Tibial nerve (tissue), 4 donors: ENCODE results near the gene C13orf46. TPM values are rescaled to one million over a fixed set of nuclear protein-coding genes. Genes with fewer than 3 reads are reported as not detected.

ENCODE experiments used
- DNase-seq, 2 donors: peaks; one replicate each; pipeline ENCODE4 v3.0.0-alpha.2; 2019; ENCODE audit warnings: low spot score in 2 of 2
- H3K27ac ChIP-seq, 4 donors: fragments of 200-600 bp; sonication (generic) in 3 of 4; one replicate each; pipeline ENCODE4 v1.5.1; 2017 to 2019; ENCODE audit warnings: mild to moderate bottlenecking in 1 of 4
- H3K27me3 ChIP-seq, 2 donors: fragments of 200-600 bp; sonication (generic) in 1 of 2; one replicate each; pipeline versions ENCODE4 v1.5.1 to v1.6.0; 2017 to 2019
- H3K36me3 ChIP-seq, 3 donors: fragments of 200-600 bp; sonication (generic); one replicate each; pipeline ENCODE4 v1.5.1; 2018 to 2019
- H3K4me1 ChIP-seq, 4 donors: fragments of 200-600 bp; sonication (generic) in 3 of 4; one replicate each; pipeline ENCODE4 v1.5.1; 2017 to 2019
- H3K4me3 ChIP-seq, 4 donors: fragments of 200-600 bp; sonication (generic) in 3 of 4; one replicate each; pipeline ENCODE4 v1.5.1; 2017 to 2019; ENCODE audit warnings: mild to moderate bottlenecking in 1 of 4, moderate library complexity in 1 of 4
- H3K9me3 ChIP-seq, 4 donors: fragments of 200-600 bp; sonication (generic) in 3 of 4; one replicate each; pipeline ENCODE4 v1.5.1; 2017 to 2019
- EP300 ChIP-seq, 2 donors: sonication (generic); formaldehyde crosslinking; IDR thresholded peaks; one replicate each; pipeline ENCODE4 v1.6.1; 2017; ENCODE audit warnings: antibody characterized with exemption in 2 of 2, mild to moderate bottlenecking in 1 of 2
- POLR2A ChIP-seq, 2 donors: fragments of 450-650 bp; IDR thresholded peaks; one replicate each; pipeline ENCODE4 v1.6.1; 2017; ENCODE audit warnings: antibody characterized with exemption in 2 of 2, mild to moderate bottlenecking in 2 of 2, moderate library complexity in 2 of 2
- WGBS, 2 donors: methylation state at CpG; one replicate each; pipeline ENCODE4 v1.1.5; 2018; 5-methylcytosine and 5-hydroxymethylcytosine counted together
- total RNA-seq, 4 donors: library from RNA; depleted of rRNA; stranded (reverse); fragments of >200 nt; gene quantifications; one replicate each; pipeline ENCODE4 v1.1.0, GENCODE V29; 2016
- TF ChIP-seq, protein P1 (sequence below), 5 experiments: fragments of 200-600 bp in 3 of 5; fragments of 450-650 bp in 2 of 5; sonication (generic) in 3 of 5; IDR thresholded peaks; one replicate each; pipeline ENCODE4 v1.5.1; 2016 to 2019; ENCODE audit warnings: antibody characterized with exemption in 5 of 5, mild to moderate bottlenecking in 3 of 5, moderate library complexity in 2 of 5

Gene C13orf46
- total RNA-seq, 4 donors from 2014 or later, result 3.3 to 17.7 (median 4.1) TPM

DNA sequence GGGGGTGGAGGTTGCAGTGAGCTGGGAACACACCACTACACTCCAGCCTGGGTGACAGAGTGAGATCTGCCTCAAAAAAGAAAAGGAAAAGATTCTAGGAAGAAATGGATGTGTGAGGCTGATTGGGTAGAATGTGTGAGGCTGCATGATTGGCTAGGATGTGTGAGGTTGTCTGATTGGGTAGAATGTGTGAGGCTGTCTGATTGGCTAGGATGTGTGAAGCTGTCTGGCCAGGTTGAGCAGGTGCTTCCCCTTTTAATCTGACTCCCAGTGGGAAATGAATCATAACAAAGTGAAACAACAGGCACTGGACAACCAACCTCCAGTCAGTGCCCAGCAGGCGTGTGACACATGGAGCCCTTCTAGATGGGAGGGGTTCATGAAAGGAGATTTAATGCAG is 14.7 kb downstream of the C13orf46 start:
- no peaks in the 10 kb centered on the region for H3K4me1 ChIP-seq
- DNase-seq, result no peak
- H3K27ac ChIP-seq, result no peak overlapping the region
- H3K27me3 ChIP-seq, result no peaks in the 10 kb centered on the region
- WGBS, 2 donors, result 79 to 80% methylated on average over 1 of the region's 1 CpG
- H3K4me3 ChIP-seq, result no peak overlapping the region
- peaks cover 0 to 12% (median 0%) of the 10 kb centered on the region in 4 donors for H3K9me3 ChIP-seq
- H3K36me3 ChIP-seq, result peaks cover 0 to 12% (median 0%) of the 10 kb centered on the region in 3 donors
- no peak for TF ChIP-seq POLR2A (IDR thresholded peaks at IDR 0.05)
- TF ChIP-seq, protein P1, sequence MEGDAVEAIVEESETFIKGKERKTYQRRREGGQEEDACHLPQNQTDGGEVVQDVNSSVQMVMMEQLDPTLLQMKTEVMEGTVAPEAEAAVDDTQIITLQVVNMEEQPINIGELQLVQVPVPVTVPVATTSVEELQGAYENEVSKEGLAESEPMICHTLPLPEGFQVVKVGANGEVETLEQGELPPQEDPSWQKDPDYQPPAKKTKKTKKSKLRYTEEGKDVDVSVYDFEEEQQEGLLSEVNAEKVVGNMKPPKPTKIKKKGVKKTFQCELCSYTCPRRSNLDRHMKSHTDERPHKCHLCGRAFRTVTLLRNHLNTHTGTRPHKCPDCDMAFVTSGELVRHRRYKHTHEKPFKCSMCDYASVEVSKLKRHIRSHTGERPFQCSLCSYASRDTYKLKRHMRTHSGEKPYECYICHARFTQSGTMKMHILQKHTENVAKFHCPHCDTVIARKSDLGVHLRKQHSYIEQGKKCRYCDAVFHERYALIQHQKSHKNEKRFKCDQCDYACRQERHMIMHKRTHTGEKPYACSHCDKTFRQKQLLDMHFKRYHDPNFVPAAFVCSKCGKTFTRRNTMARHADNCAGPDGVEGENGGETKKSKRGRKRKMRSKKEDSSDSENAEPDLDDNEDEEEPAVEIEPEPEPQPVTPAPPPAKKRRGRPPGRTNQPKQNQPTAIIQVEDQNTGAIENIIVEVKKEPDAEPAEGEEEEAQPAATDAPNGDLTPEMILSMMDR (IDR thresholded peaks at IDR 0.05), result no peak
- no peak for TF ChIP-seq EP300 (IDR thresholded peaks at IDR 0.05)

DNA sequence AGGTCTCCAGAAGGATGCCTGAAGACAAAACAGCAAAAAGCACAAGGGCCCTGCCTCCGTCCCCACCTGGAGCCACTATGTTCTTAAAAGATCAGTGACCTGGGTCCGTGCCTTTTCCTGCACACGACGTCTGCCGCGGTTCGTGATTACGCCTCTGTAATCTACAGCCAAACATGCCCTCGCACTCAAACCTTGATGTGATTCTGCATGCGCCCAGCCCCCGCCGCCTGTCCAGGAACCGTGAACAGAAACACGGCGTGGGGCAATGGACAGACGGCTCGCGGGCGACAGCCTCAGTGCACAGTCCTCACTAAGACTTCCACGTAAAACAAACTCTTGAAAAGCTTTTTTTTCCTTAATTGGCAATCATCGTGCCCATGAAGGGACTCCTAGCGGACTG is 15.5 kb downstream of the C13orf46 start:
- Histone ChIP-seq H3K27me3 (no peaks in the 10 kb centered on the region), H3K27ac (no peak overlapping the region), H3K4me1 (no peaks in the 10 kb centered on the region), H3K36me3 (peaks cover 0 to 20% (median 0%) of the 10 kb centered on the region in 3 donors), H3K4me3 (no peak overlapping the region), H3K9me3 (peaks cover 0 to 12% (median 0%) of the 10 kb centered on the region in 4 donors)
- no peak for TF ChIP-seq POLR2A (IDR thresholded peaks at IDR 0.05)
- TF ChIP-seq, protein P1 (IDR thresholded peaks at IDR 0.05), result no peak
- no peak for TF ChIP-seq EP300 (IDR thresholded peaks at IDR 0.05)
- WGBS, 2 donors, result 95 to 96% methylated on average over 22 of the region's 22 CpGs
- no peak for DNase-seq

DNA sequence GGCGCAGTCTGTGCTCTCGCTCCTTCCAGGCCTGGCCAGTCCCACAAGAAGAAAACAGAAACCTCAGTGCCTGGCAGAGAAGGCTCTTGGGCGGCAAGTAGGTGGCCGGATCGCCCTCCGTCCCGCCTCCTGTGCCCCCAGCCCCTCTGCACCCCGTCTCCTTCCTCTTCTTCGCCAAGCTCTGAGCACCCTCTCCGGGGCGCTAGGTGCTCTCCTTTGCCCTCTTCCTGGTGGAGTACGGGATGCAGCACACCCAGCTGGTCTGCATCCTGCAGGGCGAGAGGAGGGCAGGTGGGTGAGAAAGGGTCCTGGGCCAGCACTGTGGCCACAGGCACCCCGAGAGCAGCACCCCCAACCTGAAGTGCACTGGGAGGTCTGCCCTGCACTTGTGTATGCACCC is 17.3 kb downstream of the C13orf46 start:
- Histone ChIP-seq H3K27ac (no peak overlapping the region), H3K36me3 (peaks cover 0 to 25% (median 0%) of the 10 kb centered on the region in 3 donors), H3K27me3 (no peaks in the 10 kb centered on the region), H3K9me3 (peaks cover 0 to 12% (median 0%) of the 10 kb centered on the region in 4 donors), H3K4me3 (no peak overlapping the region), H3K4me1 (peaks cover 0 to 4% (median 2%) of the 10 kb centered on the region in 4 donors)
- no peak for DNase-seq
- 92 to 96% methylated on average over 14 of the region's 14 CpGs for WGBS, 2 donors
- TF ChIP-seq, protein P1 (IDR thresholded peaks at IDR 0.05), result no peak
- TF ChIP-seq POLR2A (IDR thresholded peaks at IDR 0.05), result no peak
- no peak for TF ChIP-seq EP300 (IDR thresholded peaks at IDR 0.05)

DNA sequence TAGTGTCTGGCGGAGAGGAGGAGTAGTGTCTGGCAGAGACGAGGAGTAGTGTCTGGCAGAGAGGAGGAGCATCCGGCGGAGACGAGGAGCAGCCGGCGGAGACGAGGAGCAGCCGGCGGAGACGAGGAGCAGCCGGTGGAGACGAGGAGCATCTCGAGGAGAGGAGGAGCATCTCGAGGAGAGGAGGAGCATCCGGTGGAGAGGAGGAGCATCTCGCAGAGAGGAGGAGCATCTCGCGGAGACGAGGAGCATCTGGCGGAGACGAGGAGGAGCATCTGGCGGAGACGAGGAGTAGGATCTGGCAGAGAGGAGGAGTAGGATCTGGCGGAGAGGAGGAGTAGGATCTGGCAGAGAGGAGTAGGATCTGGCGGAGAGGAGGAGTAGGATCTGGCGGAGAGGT is 18.2 kb downstream of the C13orf46 start:
- no peak for TF ChIP-seq EP300 (IDR thresholded peaks at IDR 0.05)
- TF ChIP-seq POLR2A (IDR thresholded peaks at IDR 0.05), result no peak
- TF ChIP-seq, protein P1 (IDR thresholded peaks at IDR 0.05), result no peak
- H3K4me1 ChIP-seq, result peaks cover 0 to 13% (median 8%) of the 10 kb centered on the region in 4 donors
- H3K27me3 ChIP-seq, result no peaks in the 10 kb centered on the region
- H3K9me3 ChIP-seq, result peaks cover 0 to 12% (median 0%) of the 10 kb centered on the region in 4 donors
- peaks cover 0 to 25% (median 0%) of the 10 kb centered on the region in 3 donors for H3K36me3 ChIP-seq
- whole genome bisulfite sequencing, 2 donors, result 92% methylated on average over 27 of the region's 27 CpGs
- no peak for DNase-seq
- H3K4me3 ChIP-seq, result no peak overlapping the region
- no peak overlapping the region for H3K27ac ChIP-seq

DNA sequence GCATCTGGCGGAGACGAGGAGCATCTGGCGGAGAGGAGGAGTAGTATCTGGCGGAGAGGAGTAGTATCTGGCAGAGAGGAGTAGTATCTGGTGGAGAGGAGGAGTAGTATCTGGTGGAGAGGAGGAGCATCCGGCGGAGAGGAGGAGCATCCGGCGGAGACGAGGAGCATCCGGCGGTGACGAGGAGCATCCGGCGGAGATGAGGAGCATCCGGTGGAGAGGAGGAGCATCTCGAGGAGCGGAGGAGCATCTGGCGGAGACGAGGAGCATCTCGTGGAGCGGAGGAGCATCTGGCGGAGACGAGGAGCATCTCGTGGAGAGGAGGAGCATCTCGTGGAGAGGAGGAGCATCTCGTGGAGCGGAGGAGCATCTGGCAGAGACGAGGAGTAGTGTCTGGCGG is 18.6 kb downstream of the C13orf46 start:
- DNase-seq, result no peak

More for the DNA sequence above, 18.6 kb downstream of the C13orf46 start:
- H3K27ac ChIP-seq, result no peak overlapping the region
- WGBS, 2 donors, result 88 to 95% methylated on average over 29 of the region's 29 CpGs
- H3K4me3 ChIP-seq, result no peak overlapping the region
- H3K4me1 ChIP-seq, result peaks cover 0 to 16% (median 10%) of the 10 kb centered on the region in 4 donors
- no peak for TF ChIP-seq POLR2A (IDR thresholded peaks at IDR 0.05)
- TF ChIP-seq EP300 (IDR thresholded peaks at IDR 0.05), result no peak
- TF ChIP-seq, protein P1 (IDR thresholded peaks at IDR 0.05), result no peak
- H3K36me3 ChIP-seq, result peaks cover 0 to 25% (median 0%) of the 10 kb centered on the region in 3 donors
- peaks cover 0 to 10% (median 0%) of the 10 kb centered on the region in 4 donors for H3K9me3 ChIP-seq
- no peaks in the 10 kb centered on the region for H3K27me3 ChIP-seq
